ENCODE data around the gene SLC39A1.

DNA sequence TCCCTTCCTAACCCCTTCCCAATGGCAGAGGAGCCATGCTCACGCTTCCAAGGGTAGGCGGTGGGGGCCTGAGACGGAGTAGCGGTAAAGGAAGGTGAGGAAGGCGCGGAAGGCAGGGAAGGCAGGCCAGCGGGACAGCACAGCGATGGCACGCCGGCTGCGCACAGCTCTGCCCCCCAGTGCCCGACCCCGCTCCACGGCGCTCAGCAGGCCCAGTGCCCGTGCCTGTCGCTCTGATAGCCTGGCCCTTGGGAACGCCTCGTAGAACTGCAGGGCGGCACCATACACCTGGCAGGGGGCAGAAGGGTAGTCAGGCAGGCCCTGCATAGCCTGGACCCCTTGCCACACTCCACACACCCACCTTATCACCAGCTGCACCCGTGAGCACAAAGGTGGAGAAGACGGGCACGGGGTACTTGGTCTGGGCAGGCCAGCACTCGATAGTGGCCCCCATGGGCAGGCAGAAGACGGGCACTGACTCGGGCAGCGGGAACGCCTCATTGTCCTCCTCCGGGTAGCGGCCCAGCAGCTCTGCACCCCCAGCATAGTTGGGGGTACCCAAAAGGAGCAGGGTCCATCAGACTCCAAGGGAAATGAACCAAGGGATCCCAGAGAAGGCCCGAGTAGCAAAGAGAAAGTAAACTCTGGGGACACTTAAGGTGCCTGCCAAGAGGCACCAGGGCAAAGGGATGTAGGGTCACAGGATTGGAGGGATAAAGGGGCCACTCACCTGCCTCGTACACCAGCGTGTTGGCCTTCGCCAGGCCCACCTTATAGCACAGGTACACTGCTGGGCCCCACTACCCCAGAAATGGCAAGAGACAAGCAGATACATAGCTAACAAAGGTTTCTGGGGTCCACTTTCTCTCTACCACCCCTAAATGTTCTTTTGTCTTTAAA lies 21.3 kb downstream of the SLC39A1 start:
- TF ChIP-seq, protein P1, sequence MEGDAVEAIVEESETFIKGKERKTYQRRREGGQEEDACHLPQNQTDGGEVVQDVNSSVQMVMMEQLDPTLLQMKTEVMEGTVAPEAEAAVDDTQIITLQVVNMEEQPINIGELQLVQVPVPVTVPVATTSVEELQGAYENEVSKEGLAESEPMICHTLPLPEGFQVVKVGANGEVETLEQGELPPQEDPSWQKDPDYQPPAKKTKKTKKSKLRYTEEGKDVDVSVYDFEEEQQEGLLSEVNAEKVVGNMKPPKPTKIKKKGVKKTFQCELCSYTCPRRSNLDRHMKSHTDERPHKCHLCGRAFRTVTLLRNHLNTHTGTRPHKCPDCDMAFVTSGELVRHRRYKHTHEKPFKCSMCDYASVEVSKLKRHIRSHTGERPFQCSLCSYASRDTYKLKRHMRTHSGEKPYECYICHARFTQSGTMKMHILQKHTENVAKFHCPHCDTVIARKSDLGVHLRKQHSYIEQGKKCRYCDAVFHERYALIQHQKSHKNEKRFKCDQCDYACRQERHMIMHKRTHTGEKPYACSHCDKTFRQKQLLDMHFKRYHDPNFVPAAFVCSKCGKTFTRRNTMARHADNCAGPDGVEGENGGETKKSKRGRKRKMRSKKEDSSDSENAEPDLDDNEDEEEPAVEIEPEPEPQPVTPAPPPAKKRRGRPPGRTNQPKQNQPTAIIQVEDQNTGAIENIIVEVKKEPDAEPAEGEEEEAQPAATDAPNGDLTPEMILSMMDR (IDR thresholded peaks at IDR 0.05) = no peak
- TF ChIP-seq TCF7L2 (IDR thresholded peaks at IDR 0.05; ENCODE audit: low read depth, low read length) = no peak
